Activated naive CD4-positive, alpha-beta T cell treated with anti-CD3 and anti-CD28 coated beads, Interleukin-2, amount 50 U/mL, for 24 hours (primary cell): ENCODE data around the gene SMG6.
A peak's percentile ranks its signal among the peaks of the same experiment; 100 is the strongest.

ENCODE experiments used
- H3K27ac Mint-ChIP-seq: one replicate; pipeline ENCODE4 v1.8.0; 2021; ENCODE audit warnings: mild to moderate bottlenecking, mixed read lengths
- H3K27me3 Mint-ChIP-seq: one replicate; pipeline ENCODE4 v1.8.0; 2021; ENCODE audit warnings: mixed read lengths
- H3K36me3 Mint-ChIP-seq: one replicate; pipeline ENCODE4 v1.8.0; 2021; ENCODE audit warnings: mixed read lengths
- H3K4me1 Mint-ChIP-seq: one replicate; pipeline ENCODE4 v1.8.0; 2021; ENCODE audit warnings: mixed read lengths
- H3K4me3 Mint-ChIP-seq: one replicate; pipeline ENCODE4 v1.8.0; 2021; ENCODE audit warnings: mild to moderate bottlenecking, mixed read lengths
- H3K9me3 Mint-ChIP-seq: one replicate; pipeline ENCODE4 v1.8.0; 2021; ENCODE audit warnings: mixed read lengths

The SMG6 gene

GRCh38 chr17:2090804-2091534, 212.6 kb downstream of the SMG6 start:
- peaks cover 63% of the 10 kb centered on the region for H3K4me1 Mint-ChIP-seq
- H3K27ac Mint-ChIP-seq: no peak overlapping the region
- peak overlapping the region; percentile 96 for H3K4me3 Mint-ChIP-seq
- H3K27me3 Mint-ChIP-seq: no peaks in the 10 kb centered on the region
- H3K9me3 Mint-ChIP-seq: no peaks in the 10 kb centered on the region
- H3K36me3 Mint-ChIP-seq: peaks cover 5% of the 10 kb centered on the region

DNA sequence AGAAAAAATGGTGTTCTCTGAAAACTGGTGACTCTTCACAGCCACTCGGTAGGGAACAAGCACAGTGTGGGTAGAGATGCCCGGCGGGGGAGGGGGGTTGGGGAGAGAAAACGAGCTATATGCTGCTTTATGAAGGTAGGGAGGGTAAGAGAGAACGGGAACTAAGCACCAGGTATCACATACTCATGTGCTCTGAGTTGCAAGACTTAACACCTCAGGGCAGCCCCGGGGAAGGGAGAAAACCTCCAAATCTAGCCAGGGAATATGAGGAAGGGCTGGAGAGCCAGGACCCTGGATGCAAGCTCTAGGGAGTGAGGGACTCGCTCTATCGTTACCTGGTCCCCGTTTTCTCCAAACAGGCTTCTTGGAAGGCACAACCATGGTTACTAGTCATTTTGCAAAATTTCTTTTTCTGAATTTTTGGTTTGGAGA, 213.4 kb downstream of the SMG6 start:
- Mint-ChIP-seq H3K9me3 (no peaks in the 10 kb centered on the region), H3K4me3 (peak overlapping the region; percentile 96), H3K36me3 (peaks cover 5% of the 10 kb centered on the region), H3K27ac (peak overlapping the region; percentile 89), H3K27me3 (no peaks in the 10 kb centered on the region), H3K4me1 (peaks cover 63% of the 10 kb centered on the region)

- Mint-ChIP-seq H3K4me3 (peak overlapping the region; percentile 96), H3K27me3 (no peaks in the 10 kb centered on the region), H3K4me1 (peaks cover 67% of the 10 kb centered on the region), H3K27ac (peak overlapping the region; percentile 94), H3K36me3 (peaks cover 9% of the 10 kb centered on the region), H3K9me3 (no peaks in the 10 kb centered on the region)
Observed at GRCh38 chr17:2089021-2089422, 214.6 kb downstream of the SMG6 start.

GRCh38 chr17:2087597-2088211, 215.9 kb downstream of the SMG6 start:
- Mint-ChIP-seq H3K36me3 (peaks cover 7% of the 10 kb centered on the region), H3K27ac (peak overlapping the region; percentile 3), H3K9me3 (no peaks in the 10 kb centered on the region), H3K4me3 (peak overlapping the region; percentile 67), H3K27me3 (no peaks in the 10 kb centered on the region), H3K4me1 (peaks cover 64% of the 10 kb centered on the region)

DNA sequence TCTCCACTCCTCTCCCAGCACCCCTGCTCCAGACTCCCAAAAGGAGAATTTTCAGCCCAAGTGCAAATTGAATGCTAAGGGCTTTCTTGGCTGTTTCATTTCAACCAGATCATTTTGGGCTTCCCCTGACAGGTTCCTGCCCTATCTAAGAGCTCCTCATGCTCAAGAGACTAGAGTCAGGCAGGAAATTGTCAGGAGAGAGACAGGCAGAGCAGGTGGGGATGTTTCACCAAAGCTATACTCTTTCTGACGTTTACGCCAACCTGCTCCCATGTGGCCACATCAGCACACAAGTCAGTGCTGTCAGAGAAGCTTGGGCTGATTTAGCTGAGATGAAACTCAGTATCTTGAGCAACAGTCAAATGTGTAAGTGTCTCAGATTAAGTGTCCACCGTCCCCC, 217.3 kb downstream of the SMG6 start:
- no peaks in the 10 kb centered on the region for H3K9me3 Mint-ChIP-seq
- H3K36me3 Mint-ChIP-seq: peaks cover 10% of the 10 kb centered on the region
- H3K4me1 Mint-ChIP-seq: peaks cover 56% of the 10 kb centered on the region
- H3K4me3 Mint-ChIP-seq: no peak overlapping the region
- H3K27ac Mint-ChIP-seq: no peak overlapping the region
- H3K27me3 Mint-ChIP-seq: no peaks in the 10 kb centered on the region

GRCh38 chr17:2085648-2085949, 218.0 kb downstream of the SMG6 start:
- peaks cover 10% of the 10 kb centered on the region for H3K36me3 Mint-ChIP-seq
- no peak overlapping the region for H3K27ac Mint-ChIP-seq
- no peak overlapping the region for H3K4me3 Mint-ChIP-seq
- no peaks in the 10 kb centered on the region for H3K27me3 Mint-ChIP-seq
- H3K9me3 Mint-ChIP-seq: no peaks in the 10 kb centered on the region
- peaks cover 49% of the 10 kb centered on the region for H3K4me1 Mint-ChIP-seq

GRCh38 chr17:2084766-2085647, 218.6 kb downstream of the SMG6 start:
- Mint-ChIP-seq H3K9me3 (no peaks in the 10 kb centered on the region), H3K36me3 (peaks cover 10% of the 10 kb centered on the region), H3K27ac (peak overlapping the region; percentile 72), H3K27me3 (no peaks in the 10 kb centered on the region), H3K4me3 (no peak overlapping the region), H3K4me1 (peaks cover 43% of the 10 kb centered on the region)

- peaks cover 15% of the 10 kb centered on the region for H3K36me3 Mint-ChIP-seq
- no peak overlapping the region for H3K27ac Mint-ChIP-seq
- H3K4me3 Mint-ChIP-seq: no peak overlapping the region
- H3K9me3 Mint-ChIP-seq: no peaks in the 10 kb centered on the region
- peaks cover 35% of the 10 kb centered on the region for H3K4me1 Mint-ChIP-seq
- H3K27me3 Mint-ChIP-seq: no peaks in the 10 kb centered on the region
Observed at GRCh38 chr17:2084036-2084765, 219.4 kb downstream of the SMG6 start.

- H3K36me3 Mint-ChIP-seq: peaks cover 18% of the 10 kb centered on the region
- H3K27me3 Mint-ChIP-seq: no peaks in the 10 kb centered on the region
- peaks cover 29% of the 10 kb centered on the region for H3K4me1 Mint-ChIP-seq
- H3K27ac Mint-ChIP-seq: no peak overlapping the region
- no peaks in the 10 kb centered on the region for H3K9me3 Mint-ChIP-seq
- H3K4me3 Mint-ChIP-seq: no peak overlapping the region
Observed at GRCh38 chr17:2083613-2084035, 220.0 kb downstream of the SMG6 start.

DNA sequence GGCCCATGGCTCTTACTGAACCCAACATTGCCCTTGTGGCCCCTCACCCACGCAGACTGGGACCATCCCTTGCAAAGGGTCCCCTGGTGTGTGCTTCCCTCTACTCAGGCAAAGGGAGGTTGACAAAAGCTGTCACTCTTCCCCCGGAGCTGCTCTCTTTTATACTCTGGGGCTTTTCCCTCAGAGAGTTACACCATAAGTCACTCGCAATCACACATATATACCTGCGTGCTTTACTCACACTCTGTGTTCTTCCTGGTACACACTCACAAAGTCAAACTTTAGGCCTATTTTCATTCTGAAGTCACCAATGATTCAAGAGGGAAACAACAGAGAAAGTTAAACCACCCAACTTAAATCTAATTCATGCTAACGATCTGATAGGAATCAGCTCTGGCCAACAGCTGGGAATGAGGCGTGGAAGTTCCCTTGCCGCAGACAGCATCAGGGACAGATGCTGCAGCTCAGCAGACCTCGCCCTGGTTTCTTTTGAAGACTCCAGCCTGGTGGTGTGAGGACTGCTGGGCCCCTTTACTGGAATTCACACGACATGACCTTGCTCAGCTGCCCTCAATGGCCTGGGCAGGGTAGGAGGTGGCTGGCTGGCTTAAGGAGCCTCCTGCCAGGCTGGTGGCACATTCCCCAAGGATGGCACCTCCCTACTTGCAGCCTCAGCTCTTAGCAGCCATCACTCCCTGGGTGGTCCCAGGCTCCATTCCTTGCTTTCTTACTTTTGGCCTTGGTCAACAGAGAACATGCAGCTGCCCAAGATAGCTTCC, 221.4 kb downstream of the SMG6 start:
- Mint-ChIP-seq H3K4me1 (peaks cover 16% of the 10 kb centered on the region), H3K4me3 (no peak overlapping the region), H3K36me3 (peaks cover 27% of the 10 kb centered on the region), H3K9me3 (no peaks in the 10 kb centered on the region), H3K27me3 (no peaks in the 10 kb centered on the region), H3K27ac (no peak overlapping the region)

GRCh38 chr17:2081564-2081963, 222.0 kb downstream of the SMG6 start:
- no peaks in the 10 kb centered on the region for H3K9me3 Mint-ChIP-seq
- no peaks in the 10 kb centered on the region for H3K27me3 Mint-ChIP-seq
- no peak overlapping the region for H3K4me3 Mint-ChIP-seq
- H3K27ac Mint-ChIP-seq: no peak overlapping the region
- H3K36me3 Mint-ChIP-seq: peaks cover 29% of the 10 kb centered on the region
- H3K4me1 Mint-ChIP-seq: peaks cover 9% of the 10 kb centered on the region

GRCh38 chr17:2077040-2077439, 226.5 kb downstream of the SMG6 start:
- no peaks in the 10 kb centered on the region for H3K27me3 Mint-ChIP-seq
- peaks cover 34% of the 10 kb centered on the region for H3K36me3 Mint-ChIP-seq
- no peaks in the 10 kb centered on the region for H3K4me1 Mint-ChIP-seq
- H3K27ac Mint-ChIP-seq: no peak overlapping the region
- H3K9me3 Mint-ChIP-seq: no peaks in the 10 kb centered on the region
- no peak overlapping the region for H3K4me3 Mint-ChIP-seq

- no peaks in the 10 kb centered on the region for H3K4me1 Mint-ChIP-seq
Observed at GRCh38 chr17:2076087-2076984, 227.2 kb downstream of the SMG6 start.

More at GRCh38 chr17:2076087-2076984, 227.2 kb downstream of the SMG6 start:
- Mint-ChIP-seq H3K4me3 (no peak overlapping the region), H3K9me3 (no peaks in the 10 kb centered on the region), H3K27me3 (no peaks in the 10 kb centered on the region), H3K36me3 (peaks cover 30% of the 10 kb centered on the region), H3K27ac (no peak overlapping the region)
